LNCAP (cell line): ENCODE results near the gene SDCBP2.

ENCODE experiments used
- CTCF ChIP-seq: fragments of 450-650 bp; IDR thresholded peaks from 2 replicates; pipeline ENCODE4 v1.5.1; 2017; ENCODE audit warnings: mild to moderate bottlenecking

SDCBP2 gene

GRCh38 chr20:1277529-1278322 is 51.2 kb downstream of the SDCBP2 start:
- no peak for TF ChIP-seq CTCF

- TF ChIP-seq CTCF: no peak
Measured at GRCh38 chr20:1275919-1276318, 53.0 kb downstream of the SDCBP2 start.

GRCh38 chr20:1274485-1275311 is 54.2 kb downstream of the SDCBP2 start:
- no peak for TF ChIP-seq CTCF

- TF ChIP-seq CTCF: no peak
Measured at GRCh38 chr20:1273366-1273765, 55.6 kb downstream of the SDCBP2 start.

- TF ChIP-seq CTCF: no peak
Measured at GRCh38 chr20:1272368-1273100, 56.4 kb downstream of the SDCBP2 start.

- TF ChIP-seq CTCF: no peak
Measured at GRCh38 chr20:1269850-1270249, 59.1 kb downstream of the SDCBP2 start.

- no peak for TF ChIP-seq CTCF
Measured at GRCh38 chr20:1269235-1269634, 59.7 kb downstream of the SDCBP2 start.
